CD4-positive, alpha-beta T cell treated with Interleukin-21 for 1 hour (primary cell): ENCODE data around the gene C19orf33.

Experiments
- DNase-seq: peaks from one replicate; pipeline ENCODE4 v3.0.0-alpha.2; 2020

C19orf33 gene

GRCh38 chr19:38280030-38280921 is 23.8 kb upstream of the C19orf33 start:
- no peak for DNase-seq

DNA sequence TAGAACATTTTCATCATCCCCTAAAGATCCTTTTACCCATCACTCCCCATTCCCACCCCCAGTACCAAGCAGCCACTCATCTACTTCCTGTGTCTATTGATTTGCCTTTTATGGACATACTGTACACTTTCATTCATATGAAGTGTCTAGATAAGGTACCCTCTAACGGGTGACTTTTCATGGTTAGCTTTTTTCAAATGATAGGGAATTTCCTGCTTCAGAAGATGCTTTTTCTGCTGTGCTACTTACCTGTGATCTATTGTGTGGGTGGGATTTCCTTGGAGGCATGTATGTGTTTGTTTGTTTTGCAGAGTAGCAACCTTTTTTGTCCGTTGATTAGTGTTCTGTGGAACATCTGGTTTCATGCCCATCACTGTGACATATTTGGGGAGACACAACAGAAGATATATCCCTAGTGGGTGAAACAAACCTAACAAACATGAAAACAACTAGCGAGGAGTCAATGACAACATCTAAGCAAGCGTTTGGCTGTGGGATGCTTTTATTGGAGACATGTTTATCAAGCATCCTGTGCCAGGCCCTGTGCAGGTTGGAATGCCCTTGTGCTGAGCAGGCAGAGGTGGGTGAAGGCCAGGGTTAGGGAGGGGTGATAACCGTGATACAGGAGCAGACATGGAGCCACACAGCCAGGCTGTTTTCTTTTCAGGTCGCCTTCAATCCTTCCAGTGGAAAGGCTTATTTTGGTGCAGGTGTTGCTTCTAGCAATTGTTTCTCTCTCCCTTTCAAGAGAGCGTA is 22.1 kb upstream of the C19orf33 start:
- DNase-seq, result peak; percentile 9

- DNase-seq, result no peak
Measured at GRCh38 chr19:38283271-38283670, 20.8 kb upstream of the C19orf33 start.

DNA sequence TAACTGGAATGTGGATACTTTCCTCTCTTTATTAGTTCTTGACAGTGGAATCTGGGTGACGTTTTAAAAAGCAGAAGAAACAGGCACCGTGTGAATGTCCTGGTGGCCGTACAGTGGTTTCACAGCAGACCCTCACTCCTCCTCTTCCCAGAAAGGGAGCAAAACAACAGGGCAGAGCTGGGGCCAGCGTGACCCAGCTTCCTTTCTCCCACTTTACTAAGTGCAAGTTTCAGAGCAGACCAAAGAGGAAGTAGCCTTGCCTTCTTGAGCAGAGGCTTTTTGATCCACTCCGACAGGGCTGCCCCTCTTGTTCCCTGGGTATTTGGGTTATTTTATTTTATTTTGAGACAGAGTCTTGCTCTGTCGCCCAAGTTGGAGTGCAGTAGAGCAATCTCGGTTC is 19.6 kb upstream of the C19orf33 start:
- DNase-seq, result no peak

- no peak for DNase-seq
Measured at GRCh38 chr19:38285567-38285966, 18.5 kb upstream of the C19orf33 start.

DNA sequence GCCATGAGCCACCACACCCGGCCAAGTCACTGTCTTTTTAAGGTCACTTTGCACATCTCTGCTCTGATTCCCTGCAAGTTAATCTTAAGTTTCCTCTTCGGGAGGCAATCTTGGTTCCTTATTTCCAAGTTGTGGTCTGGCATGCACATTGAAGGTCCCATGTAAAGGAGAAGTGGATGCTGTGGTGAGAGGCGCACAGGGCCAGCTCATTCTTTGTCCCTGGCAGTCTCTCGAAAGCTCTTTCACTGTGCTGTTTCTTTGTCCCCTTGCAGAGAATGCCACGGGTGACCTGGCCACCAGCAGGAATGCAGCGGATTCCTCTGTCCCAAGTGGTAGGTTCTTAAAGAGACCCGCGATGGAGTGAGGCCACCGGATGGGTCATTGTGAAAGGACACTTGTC is 16.4 kb upstream of the C19orf33 start:
- DNase-seq, result no peak

- DNase-seq, result no peak
Measured at GRCh38 chr19:38288123-38288855, 15.8 kb upstream of the C19orf33 start.

DNA sequence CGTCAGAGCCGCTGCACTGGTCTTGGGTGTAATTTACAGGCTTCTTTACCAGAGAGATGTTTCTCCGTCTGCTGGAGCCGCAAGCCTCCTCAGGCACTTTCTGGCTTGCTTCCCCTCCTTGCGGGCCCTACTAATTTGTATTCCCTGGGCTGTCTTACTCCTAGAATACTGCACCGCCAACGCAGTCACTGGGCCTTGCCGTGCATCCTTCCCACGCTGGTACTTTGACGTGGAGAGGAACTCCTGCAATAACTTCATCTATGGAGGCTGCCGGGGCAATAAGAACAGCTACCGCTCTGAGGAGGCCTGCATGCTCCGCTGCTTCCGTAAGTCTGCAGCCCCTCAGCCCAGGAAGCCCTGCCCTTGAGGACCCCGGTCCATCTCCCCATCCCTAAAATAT is 14.1 kb upstream of the C19orf33 start:
- no peak for DNase-seq

DNA sequence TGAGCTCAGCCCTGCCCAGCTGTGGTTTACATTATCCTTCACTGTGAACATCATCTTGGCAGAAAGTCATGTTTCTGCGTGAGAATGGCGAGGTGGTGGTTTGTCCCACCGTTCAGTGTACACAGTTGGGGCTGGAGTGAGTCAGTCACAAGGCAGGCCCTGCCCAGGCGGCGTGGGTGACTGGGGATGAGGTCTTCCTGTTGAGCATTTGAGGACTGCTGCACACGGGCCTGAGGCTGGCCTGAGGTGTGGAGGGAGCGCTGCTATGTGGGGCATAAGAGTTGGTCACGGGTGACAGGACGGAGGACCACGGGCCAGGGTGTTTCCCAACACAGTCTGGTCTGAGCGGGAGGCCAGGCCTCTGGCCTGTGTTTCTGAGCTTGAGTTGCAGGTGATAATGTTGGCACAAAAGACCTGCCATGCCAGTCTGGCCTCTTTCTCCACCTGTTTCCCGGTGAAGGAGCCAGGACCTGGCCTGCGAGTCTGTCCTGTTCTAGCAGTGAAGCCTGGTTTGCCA is 13.4 kb upstream of the C19orf33 start:
- DNase-seq, result no peak

- DNase-seq, result no peak
Measured at GRCh38 chr19:38291855-38292254, 12.2 kb upstream of the C19orf33 start.

- DNase-seq, result no peak
Measured at GRCh38 chr19:38293281-38293680, 10.8 kb upstream of the C19orf33 start.

GRCh38 chr19:38294090-38294489 is 10.0 kb upstream of the C19orf33 start:
- DNase-seq, result no peak

DNA sequence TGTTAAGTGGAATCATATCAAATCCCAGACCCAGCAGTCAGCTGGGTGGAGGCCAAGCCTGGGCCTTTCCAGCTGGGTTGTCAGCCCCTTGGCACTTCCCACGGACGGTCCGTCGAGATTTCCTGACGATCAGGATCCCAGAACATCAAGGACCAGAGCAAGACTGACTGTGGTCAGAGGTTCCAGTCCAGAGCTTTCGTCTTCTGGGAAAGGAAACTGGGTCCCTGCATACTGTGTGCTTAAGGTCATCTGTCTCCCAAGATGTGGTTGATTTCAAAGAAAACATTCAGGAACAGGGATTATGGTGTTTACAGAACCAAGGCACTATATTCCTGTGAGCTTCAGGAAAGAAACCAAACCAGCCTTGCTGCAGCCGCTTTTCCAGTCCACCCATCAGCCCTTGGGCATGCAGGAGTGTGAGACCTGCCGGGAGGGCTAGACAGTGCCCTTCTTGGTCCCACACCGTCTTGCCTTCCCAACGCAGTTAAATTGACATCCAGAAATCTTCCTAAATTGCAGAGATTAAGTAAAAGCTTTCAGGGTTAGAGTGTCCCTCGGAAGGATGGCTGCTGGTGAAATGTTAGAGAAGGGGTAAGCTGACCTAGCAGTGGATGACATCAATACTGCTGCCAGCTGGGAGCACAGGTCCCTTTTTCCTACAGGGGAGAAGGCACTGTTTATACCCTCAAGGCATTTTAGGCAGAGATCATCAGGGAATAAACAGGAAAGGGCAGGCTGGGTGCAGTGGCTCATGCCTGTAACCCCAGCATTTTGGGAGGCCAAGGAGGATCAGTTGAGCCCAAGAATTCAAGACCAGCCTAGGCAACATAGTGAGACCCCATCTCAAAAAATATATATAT is 5.0 kb upstream of the C19orf33 start:
- DNase-seq, result no peak

GRCh38 chr19:38304352-38304865 is 358 bp downstream of the C19orf33 start:
- DNase-seq, result no peak

DNA sequence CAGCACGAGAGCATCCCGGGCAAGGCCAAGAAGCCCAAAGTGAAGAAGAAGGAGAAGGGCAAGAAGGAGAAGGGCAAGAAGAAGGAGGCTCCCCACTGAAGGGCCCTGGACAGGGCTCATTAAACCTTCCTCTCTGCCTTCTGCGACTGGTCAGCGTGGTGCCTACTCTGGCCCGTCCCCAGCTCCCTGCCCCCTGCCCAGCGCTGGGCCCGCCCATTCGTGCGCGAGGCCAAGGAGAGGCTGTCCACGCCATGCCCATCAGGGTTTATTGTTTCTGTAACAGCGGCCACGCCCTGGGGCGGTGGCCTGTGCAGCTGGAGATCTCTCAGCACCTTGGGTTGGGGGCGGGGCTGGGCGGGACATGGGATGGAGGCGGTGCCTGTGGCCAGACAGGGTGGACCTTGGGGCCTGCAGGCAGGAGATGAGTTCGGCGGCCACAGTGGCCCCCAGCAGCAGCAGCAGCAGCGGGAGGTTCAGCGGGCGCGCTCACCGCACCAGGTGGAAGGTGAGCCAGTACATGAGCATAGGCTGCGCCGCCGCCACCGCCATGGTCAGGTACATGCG is 897 bp downstream of the C19orf33 start:
- no peak for DNase-seq

- DNase-seq, result no peak
Measured at GRCh38 chr19:38306236-38306635, 2.2 kb downstream of the C19orf33 start.

- no peak for DNase-seq
Measured at GRCh38 chr19:38307076-38307475, 3.0 kb downstream of the C19orf33 start.

- no peak for DNase-seq
Measured at GRCh38 chr19:38307597-38307996, 3.5 kb downstream of the C19orf33 start.

- no peak for DNase-seq
Measured at GRCh38 chr19:38308006-38308766, 4.1 kb downstream of the C19orf33 start.

GRCh38 chr19:38308926-38309614 is 5.0 kb downstream of the C19orf33 start:
- DNase-seq, result no peak
